ENCODE data around the gene CD274. TPM values are rescaled to one million over a fixed set of nuclear protein-coding genes. Genes with fewer than 3 reads are reported as not detected.
"Not testable (repeated sequence)": the region's sequence is repeated elsewhere in the genome, so short reads cannot be mapped to it uniquely, and the experiment has no call there.

Gene CD274
- 4.7 TPM for total RNA-seq

GRCh38 chr9:5450359-5451091 is at the start of gene CD274:
CD274 (plus strand) TSS chr9:5450542; CDS start chr9:5456114, 5,572 bp downstream.
- peak; percentile 99 for ATAC-seq
- intact Hi-C loops (cut with DNase I): no loop called here
- peak; percentile 89 for DNase-seq (ENCODE audit: low spot score)

- no peak for ATAC-seq
- intact Hi-C loops (cut with DNase I): no loop called here
These were observed 48.1 kb upstream of the CD274 start for GRCh38 chr9:5402217-5402616.

GRCh38 chr9:5408596-5408995 is 41.7 kb upstream of the CD274 start:
- intact Hi-C loops (cut with DNase I): no loop called here

More at GRCh38 chr9:5402217-5402616, 48.1 kb upstream of the CD274 start:
- DNase-seq (ENCODE audit: low spot score): no peak

GRCh38 chr9:5416953-5417352 is 33.4 kb upstream of the CD274 start:
- no peak for ATAC-seq
- intact Hi-C loops (cut with DNase I): no loop called here
- DNase-seq (ENCODE audit: low spot score): no peak

More at GRCh38 chr9:5408596-5408995, 41.7 kb upstream of the CD274 start:
- ATAC-seq (no peak), DNase-seq (ENCODE audit: low spot score) (no peak)

- no peak for DNase-seq (ENCODE audit: low spot score)
- intact Hi-C loops (cut with DNase I): no loop called here
- no peak for ATAC-seq
These were observed 31.9 kb upstream of the CD274 start for GRCh38 chr9:5418481-5418880.

DNA sequence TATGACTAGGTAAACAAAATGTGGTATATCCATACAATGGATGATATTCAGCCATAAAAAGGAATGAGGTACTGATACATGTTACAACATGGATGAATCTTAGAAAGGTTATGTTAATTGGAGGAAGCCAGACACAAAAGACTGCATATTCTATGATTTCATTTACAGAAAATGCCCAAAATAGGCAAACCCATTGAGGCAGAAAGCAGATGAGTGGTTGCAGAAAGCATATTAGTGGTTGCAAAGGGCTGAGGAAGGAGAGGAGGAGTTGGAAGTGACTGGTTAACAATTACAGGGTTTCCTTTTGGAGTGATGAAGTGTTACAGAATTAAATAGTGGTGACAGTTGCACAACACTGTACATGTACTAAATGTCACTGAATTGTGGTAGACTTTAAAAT is 30.4 kb upstream of the CD274 start:
- no peak for ATAC-seq
- DNase-seq (ENCODE audit: low spot score): no peak
- intact Hi-C loops (cut with DNase I): no loop called here

- ATAC-seq: no peak
- intact Hi-C loops (cut with DNase I): no loop called here
- no peak for DNase-seq (ENCODE audit: low spot score)
These were observed 29.2 kb upstream of the CD274 start for GRCh38 chr9:5421163-5421562.

DNA sequence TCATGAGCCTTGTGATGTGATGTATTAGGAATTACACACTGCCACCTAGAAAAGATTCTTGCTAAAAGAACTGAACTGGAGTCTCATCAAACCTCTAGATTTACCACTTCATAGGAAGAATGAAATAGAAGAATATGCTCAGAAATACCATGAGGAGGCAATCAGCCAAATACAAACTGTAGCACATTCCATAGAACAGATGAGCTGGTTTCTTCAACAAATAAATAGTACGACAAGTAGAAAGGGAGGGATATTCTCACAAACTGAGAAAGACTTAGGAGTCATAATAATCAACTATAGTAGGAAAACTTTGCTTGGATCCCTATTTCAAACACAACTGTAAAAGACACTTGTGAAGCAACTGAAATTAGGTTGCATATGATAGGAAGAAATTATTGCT is 28.1 kb upstream of the CD274 start:
- intact Hi-C loops (cut with DNase I): no loop called here
- DNase-seq (ENCODE audit: low spot score) (no peak), ATAC-seq (no peak)

DNA sequence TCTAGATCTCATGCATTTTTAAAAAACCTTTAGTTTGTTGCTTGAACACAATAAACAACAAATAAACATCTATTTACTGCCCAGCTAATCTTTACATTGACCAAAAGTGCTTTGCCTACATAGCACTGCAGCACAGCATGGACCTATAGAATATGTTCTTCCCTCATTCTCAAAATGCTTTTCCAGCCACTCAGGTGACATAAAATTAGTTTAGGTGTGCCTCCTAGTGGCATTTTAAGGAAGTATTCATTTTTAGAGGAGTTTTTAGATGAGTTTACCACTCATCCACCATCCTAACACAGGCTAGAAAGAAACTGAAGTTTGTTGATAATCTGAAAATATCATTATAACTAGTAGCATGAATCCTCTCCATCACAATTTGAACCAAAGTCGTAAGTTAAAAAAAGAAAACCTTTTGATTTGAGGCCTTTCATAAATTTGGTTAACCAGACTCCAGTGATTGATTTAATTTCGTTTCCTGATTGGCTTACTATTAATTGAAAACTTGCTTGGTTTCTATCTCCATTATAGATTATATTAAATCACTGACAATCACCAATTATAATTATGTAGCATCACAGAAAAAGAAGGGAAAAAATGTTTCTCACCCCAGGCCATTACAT is 25.2 kb upstream of the CD274 start:
- DNase-seq (ENCODE audit: low spot score) (no peak), ATAC-seq (no peak)
- intact Hi-C loops (cut with DNase I): no loop called here

- DNase-seq (ENCODE audit: low spot score) (no peak), ATAC-seq (no peak)
- intact Hi-C loops (cut with DNase I): no loop called here
These were observed 23.3 kb upstream of the CD274 start for GRCh38 chr9:5427005-5427404.

DNA sequence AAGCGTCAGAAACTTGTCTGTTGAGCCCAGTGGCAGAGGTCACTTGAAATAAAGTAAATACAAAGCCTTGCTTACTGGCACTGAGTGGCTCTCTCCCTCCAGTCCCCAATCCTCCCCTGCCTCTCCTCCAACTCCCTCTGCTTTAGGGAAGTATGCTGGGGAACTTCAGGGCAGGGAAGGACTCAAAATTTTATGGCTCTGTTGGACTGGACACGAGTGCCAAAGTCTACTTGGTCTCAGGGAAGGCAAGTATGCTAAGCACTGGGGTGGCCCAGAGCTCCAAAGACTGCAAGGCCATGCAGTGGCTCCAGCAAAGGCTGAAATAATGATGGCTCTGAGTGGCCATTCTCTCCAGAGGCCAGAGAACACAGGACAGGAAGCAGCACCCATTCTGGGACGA is 22.2 kb upstream of the CD274 start:
- ATAC-seq (no peak), DNase-seq (ENCODE audit: low spot score) (no peak)
- intact Hi-C loops (cut with DNase I): no loop called here

- intact Hi-C loops (cut with DNase I): no loop called here
- ATAC-seq (no peak), DNase-seq (ENCODE audit: low spot score) (no peak)
These were observed 21.4 kb upstream of the CD274 start for GRCh38 chr9:5428794-5429528.

DNA sequence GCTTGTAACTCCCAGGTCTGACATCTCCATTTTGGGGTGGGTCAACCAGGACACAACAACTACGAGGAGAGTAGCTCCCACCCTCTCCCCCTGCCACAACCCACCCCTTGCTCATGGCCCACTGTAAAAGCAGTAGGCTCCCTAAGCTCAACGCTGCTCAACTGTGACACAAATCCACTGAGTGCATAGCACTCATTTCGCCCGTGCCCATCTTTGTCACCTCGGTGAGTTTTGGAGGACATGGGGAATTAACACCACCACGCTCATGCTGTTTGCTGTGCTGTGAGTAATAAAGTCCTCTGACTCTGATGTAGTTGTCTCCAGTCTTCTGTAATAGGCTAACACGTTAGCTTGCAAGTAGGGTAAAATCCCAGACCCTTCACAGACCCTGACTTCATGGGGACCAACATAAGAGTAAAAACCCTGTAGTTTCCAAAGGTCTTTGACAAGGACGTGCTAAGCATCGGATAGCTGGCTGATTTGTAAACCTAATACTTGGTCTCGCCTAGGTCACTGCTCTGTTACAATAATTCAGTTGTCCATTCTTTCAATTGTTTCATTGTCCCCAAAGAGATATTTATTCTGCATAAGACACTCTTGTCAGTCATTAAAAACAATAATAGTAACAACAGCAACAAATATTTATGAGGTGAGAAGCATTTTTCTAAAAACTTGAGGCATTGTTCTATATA is 20.3 kb upstream of the CD274 start:
- ATAC-seq (no peak), DNase-seq (ENCODE audit: low spot score) (no peak)
- intact Hi-C loops (cut with DNase I): no loop called here

DNA sequence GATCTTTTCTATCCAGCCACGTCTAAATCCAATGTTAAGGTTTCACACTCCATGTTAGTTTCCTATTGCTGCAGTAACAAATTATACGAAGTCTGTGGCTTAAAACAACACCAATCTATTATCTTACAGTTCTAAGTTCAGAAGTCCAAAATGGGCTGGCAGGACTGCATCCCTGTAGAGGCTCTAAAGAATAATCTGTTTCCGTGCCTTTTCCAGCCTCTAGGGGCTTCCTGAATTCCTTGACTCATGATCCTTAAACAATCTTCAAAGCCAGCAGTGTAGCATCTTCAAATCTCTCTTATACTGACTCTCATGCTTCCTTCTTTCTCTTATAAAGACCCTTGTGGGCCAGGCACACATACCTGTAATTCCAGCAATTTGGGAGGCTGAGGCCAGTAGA is 19.4 kb upstream of the CD274 start:
- intact Hi-C loops (cut with DNase I): no loop called here
- DNase-seq (ENCODE audit: low spot score) (no peak), ATAC-seq (no peak)

GRCh38 chr9:5432890-5433289 is 17.5 kb upstream of the CD274 start:
- DNase-seq (ENCODE audit: low spot score); intact Hi-C loops (cut with DNase I); ATAC-seq: not testable (repeated sequence)

GRCh38 chr9:5433328-5433727 is 17.0 kb upstream of the CD274 start:
- ATAC-seq; DNase-seq (ENCODE audit: low spot score); intact Hi-C loops (cut with DNase I): not testable (repeated sequence)

GRCh38 chr9:5433841-5434810 is 16.2 kb upstream of the CD274 start:
- intact Hi-C loops (cut with DNase I); ATAC-seq; DNase-seq (ENCODE audit: low spot score): not testable (repeated sequence)

GRCh38 chr9:5435912-5436311 is 14.4 kb upstream of the CD274 start:
- intact Hi-C loops (cut with DNase I): no loop called here
- DNase-seq (ENCODE audit: low spot score): no peak
- ATAC-seq: no peak
